ENCODE data around the gene CRELD1. TPM values are rescaled to one million over a fixed set of nuclear protein-coding genes. Genes with fewer than 3 reads are reported as not detected.

Gene CRELD1
- total and polyA plus RNA-seq, 12 donors = 49.5 to 92.1 (median 65.4) TPM

DNA sequence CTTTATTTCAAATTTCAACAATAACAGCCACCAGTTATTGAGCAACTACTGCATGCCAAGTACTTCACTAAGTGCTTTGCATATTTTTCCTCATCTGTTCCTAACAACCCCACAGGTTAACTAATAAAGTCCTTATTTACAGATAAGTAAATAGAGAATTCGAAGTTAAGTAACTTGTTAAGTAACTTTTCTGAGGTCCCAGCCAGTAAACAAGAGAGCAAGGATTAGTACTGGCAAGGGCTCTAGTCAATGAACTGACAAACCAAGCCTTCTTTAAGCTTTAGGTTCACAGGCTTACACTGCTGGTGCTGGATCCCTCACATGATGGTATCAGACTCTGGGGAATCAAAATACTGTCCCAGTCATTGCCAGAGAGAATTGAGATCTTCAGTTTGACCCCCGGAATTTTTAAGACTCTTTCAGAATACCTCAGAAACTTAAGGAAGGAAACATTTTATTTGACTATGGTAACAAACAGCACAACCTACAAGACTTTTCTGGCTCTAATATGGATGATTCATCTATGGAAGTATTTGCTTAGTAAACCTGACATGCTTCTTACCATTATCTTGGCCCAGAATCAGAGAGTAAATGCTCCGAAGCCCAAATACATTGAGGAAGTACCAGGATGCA is 36.5 kb downstream of the CRELD1 start:
- DNase-seq (no peak), ATAC-seq (no peak)
- H3K36me3 ChIP-seq = peaks cover 3 to 100% (median 71%) of the 10 kb centered on the region in 9 donors
- no peaks in the 10 kb centered on the region for H3K27me3 ChIP-seq
- no peak overlapping the region for H3K4me3 ChIP-seq
- no peaks in the 10 kb centered on the region for H3K4me1 ChIP-seq
- intact Hi-C loops (cut with DNase I) = no loop called here
- no peaks in the 10 kb centered on the region for H3K9me3 ChIP-seq
- H3K27ac ChIP-seq = no peak overlapping the region
- 93 to 97% methylated on average over 3 of the region's 3 CpGs for WGBS, 2 donors
- TF ChIP-seq, protein P1, sequence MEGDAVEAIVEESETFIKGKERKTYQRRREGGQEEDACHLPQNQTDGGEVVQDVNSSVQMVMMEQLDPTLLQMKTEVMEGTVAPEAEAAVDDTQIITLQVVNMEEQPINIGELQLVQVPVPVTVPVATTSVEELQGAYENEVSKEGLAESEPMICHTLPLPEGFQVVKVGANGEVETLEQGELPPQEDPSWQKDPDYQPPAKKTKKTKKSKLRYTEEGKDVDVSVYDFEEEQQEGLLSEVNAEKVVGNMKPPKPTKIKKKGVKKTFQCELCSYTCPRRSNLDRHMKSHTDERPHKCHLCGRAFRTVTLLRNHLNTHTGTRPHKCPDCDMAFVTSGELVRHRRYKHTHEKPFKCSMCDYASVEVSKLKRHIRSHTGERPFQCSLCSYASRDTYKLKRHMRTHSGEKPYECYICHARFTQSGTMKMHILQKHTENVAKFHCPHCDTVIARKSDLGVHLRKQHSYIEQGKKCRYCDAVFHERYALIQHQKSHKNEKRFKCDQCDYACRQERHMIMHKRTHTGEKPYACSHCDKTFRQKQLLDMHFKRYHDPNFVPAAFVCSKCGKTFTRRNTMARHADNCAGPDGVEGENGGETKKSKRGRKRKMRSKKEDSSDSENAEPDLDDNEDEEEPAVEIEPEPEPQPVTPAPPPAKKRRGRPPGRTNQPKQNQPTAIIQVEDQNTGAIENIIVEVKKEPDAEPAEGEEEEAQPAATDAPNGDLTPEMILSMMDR (IDR thresholded peaks at IDR 0.05) = no peak

DNA sequence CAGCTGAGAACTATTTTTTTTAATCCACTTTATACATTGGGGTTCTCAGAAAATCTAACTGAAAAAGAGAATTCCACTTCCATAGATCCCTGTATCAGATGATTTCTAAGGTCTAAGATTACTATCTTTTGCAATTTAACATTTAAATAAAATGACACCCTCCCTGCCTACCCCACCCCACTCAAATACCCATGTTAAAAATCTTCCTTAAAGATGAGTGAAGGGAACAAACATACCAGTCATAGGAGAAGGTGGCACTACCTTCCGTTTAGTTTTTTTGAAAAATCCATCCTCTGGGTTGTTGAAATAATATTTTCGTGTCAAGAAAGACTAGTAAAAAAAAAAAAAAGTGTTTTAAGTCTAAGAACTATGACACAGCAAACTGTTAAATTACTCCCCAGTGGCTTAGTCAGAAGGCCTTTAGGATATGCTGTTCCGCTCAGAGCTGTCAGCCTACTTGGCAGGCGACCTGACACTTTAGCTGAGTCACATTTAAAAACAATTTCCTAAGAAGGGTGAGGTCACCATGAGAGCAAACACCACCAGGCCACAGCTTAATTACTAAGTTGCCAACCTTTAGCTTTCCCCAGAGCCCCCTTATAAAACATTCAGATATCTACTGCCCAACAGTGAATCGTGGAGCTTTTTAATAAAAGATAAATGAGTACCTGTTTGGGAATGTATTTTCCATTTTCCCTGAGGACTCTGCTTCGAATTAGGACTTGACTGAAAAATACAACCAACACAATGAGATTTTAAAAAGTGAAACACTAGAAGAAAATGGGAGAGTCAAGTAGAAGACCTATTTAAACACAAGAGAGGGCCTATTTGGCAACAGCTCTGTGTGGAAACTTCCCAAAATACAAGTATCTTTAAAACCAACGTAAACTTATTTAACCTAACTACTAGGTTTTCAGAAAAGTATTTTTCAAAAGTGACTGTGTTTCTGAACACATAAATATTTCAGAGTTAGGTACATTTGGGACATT is 43.4 kb downstream of the CRELD1 start:
- H3K27me3 ChIP-seq = no peaks in the 10 kb centered on the region
- peaks cover 0 to 37% (median 17%) of the 10 kb centered on the region in 9 donors for H3K4me1 ChIP-seq
- TF ChIP-seq, protein P1 (IDR thresholded peaks at IDR 0.05) = no peak
- peak overlapping the region; percentile 23 to 87 (median 78) for H3K27ac ChIP-seq
- DNase-seq = peak; percentile 52 to 75
- H3K36me3 ChIP-seq = peaks cover 0 to 90% (median 28%) of the 10 kb centered on the region in 9 donors
- peak; percentile 94 to 99 (median 97) for ATAC-seq
- peak overlapping the region in 9 of 10 donors; percentile 5 to 31 (median 21) for H3K4me3 ChIP-seq
- H3K9me3 ChIP-seq = no peaks in the 10 kb centered on the region
- 30 to 34% methylated on average over 7 of the region's 7 CpGs for WGBS, 2 donors
- intact Hi-C loops (cut with DNase I) = loop anchor here in 2 of 10 donors (5.0 kb wide), 1 partner anchor 40 kb away; no protein-coding TSS in a partner anchor

DNA sequence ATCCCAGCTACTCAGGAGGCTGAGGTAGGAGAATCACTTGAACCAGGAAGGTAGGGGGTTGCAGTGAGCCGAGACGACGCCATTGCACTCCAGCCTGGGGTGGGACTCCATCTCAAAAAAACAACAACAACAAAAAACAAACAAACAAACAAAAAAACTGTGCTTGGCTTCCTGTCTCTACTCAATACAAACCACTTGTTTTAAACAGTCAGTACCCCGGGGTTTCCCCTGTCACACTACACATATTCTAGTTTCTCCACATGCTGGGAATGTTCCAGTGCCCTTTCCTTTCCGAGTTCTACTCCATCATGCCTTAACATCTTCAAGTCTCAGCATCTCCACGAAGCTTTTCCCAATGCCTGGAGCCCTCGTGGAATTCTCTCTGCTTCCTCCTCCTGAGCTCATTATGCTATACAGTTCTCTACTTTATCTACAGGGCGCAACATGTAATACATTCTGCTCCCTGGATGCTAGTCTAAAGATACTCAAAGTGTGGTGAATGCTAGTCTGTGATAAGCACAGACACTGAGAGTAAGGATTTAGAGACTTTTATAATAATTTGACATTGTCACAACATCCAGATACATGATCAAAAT is 45.2 kb downstream of the CRELD1 start:
- Histone ChIP-seq H3K27me3 (no peaks in the 10 kb centered on the region), H3K4me1 (peaks cover 0 to 44% (median 21%) of the 10 kb centered on the region in 9 donors), H3K36me3 (peaks cover 0 to 89% (median 11%) of the 10 kb centered on the region in 9 donors), H3K27ac (peak overlapping the region in 2 of 10 donors; percentile 53 to 76), H3K4me3 (no peak overlapping the region), H3K9me3 (no peaks in the 10 kb centered on the region)
- intact Hi-C loops (cut with DNase I) = loop anchor here in 2 of 10 donors (5.0 kb wide), 1 partner anchor 38 kb away; no protein-coding TSS in a partner anchor
- TF ChIP-seq, protein P1 (IDR thresholded peaks at IDR 0.05) = no peak
- DNase-seq = no peak
- 85 to 90% methylated on average over 8 of the region's 8 CpGs for WGBS, 2 donors
- ATAC-seq = no peak

DNA sequence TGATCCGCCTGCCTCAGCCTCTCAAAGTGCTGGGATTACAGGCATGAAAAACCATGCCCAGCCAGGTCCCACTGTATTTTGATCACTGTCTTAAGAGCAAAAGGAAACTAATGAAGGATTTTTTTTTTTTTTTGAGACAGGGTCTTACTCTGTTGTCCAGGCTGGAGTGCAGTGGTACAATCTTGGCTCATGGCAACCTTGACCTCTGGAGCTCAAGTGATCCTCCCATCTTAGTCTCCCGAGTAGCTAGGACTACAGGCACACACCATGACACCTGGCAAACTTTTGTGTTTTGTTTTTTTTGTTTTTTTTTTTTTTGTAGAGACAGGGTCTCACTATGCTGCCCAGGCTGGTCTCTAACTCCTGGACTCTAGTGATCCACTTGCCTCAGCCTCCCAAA is 46.6 kb downstream of the CRELD1 start:
- no peak overlapping the region for H3K27ac ChIP-seq
- DNase-seq (no peak), ATAC-seq (no peak)
- WGBS, 2 donors = 91 to 93% methylated on average over 2 of the region's 2 CpGs
- TF ChIP-seq, protein P1 (IDR thresholded peaks at IDR 0.05) = no peak
- no peaks in the 10 kb centered on the region for H3K27me3 ChIP-seq
- H3K36me3 ChIP-seq = peaks cover 0 to 86% (median 5%) of the 10 kb centered on the region in 9 donors
- intact Hi-C loops (cut with DNase I) = loop anchor here in 1 of 10 donors (5.0 kb wide), 1 partner anchor 42 kb away; no protein-coding TSS in a partner anchor
- H3K4me1 ChIP-seq = peaks cover 5 to 52% (median 33%) of the 10 kb centered on the region in 9 donors
- no peaks in the 10 kb centered on the region for H3K9me3 ChIP-seq
- no peak overlapping the region for H3K4me3 ChIP-seq

Data from heart right ventricle (tissue), 16 donors.